ENCODE measurements around the gene FSIP2. TPM values are rescaled to one million over a fixed set of nuclear protein-coding genes. Genes with fewer than 3 reads are reported as not detected.

The FSIP2 gene
- total and polyA plus RNA-seq, 2 of the 13 experiments (the other 11 are each of a cell fraction or from before 2014, with no cell fraction given): 0.01 to 0.07 TPM

- TF ChIP-seq ZNF605 (CRISPR knock-in tag; IDR thresholded peaks at IDR 0.05) (no peak), MIER3 (CRISPR knock-in tag; IDR thresholded peaks at IDR 0.05; ENCODE audit: borderline replicate concordance) (no peak)
- no peak for ATAC-seq
- H3K36me3 ChIP-seq (replicated peaks in 1 of 2; ENCODE audit: control insufficient read depth in 1 of 2, insufficient read depth in 2 of 2, low read length in 2 of 2): no peaks in the 10 kb centered on the region
- BruUV-seq (replicated peaks): no TSS peak
- ChIA-PET POLR2A (no interaction called here), CTCF (ENCODE audit: low intra/inter-chr PET ratio, low total read pairs) (no interaction called here)
- H3K9me3 ChIP-seq (ENCODE audit: low read length): no peaks in the 10 kb centered on the region
- no peaks in the 10 kb centered on the region for H3K27me3 ChIP-seq (ENCODE audit: control insufficient read depth in 1 of 2, insufficient read depth in 2 of 2, low read length in 2 of 2)
- intact Hi-C loops (cut with micrococcal nuclease; ENCODE audit: unreplicated experiment) (no loop called here), in situ Hi-C loops (cut with HindIII; ENCODE audit: extremely low pct_ligation_motif_present, low pct_unique_long_range_greater_than_20kb) (no loop called here)
- peaks cover 10% of the 10 kb centered on the region for H3K4me1 ChIP-seq (ENCODE audit: insufficient read depth, low read length)
- no peaks in the 10 kb centered on the region for H3K79me2 ChIP-seq (ENCODE audit: insufficient read depth, low read length)
- H4K20me1 ChIP-seq (ENCODE audit: insufficient read depth, low read length): no peaks in the 10 kb centered on the region
- FAIRE-seq: no peak
- H3K9ac ChIP-seq (ENCODE audit: insufficient read depth, low read depth, low read length): no peak overlapping the region
- no peak overlapping the region for H2AFZ ChIP-seq (ENCODE audit: low read length)
- no peak for DNase-seq (ENCODE audit: low spot score)
- no peak overlapping the region for H3K4me3 ChIP-seq (replicated peaks in 1 of 3; ENCODE audit: insufficient read depth in 1 of 3, low read depth in 2 of 3, low read length in 3 of 3)
- H3K27ac ChIP-seq (ENCODE audit: extremely low read length, insufficient read depth, low read length): no peak overlapping the region
- no peak overlapping the region for H3K4me2 ChIP-seq (ENCODE audit: low read depth, low read length)
Measured at GRCh38 chr2:185785156-185785555, 46.6 kb downstream of the FSIP2 start.

GRCh38 chr2:185785851-185786473 lies 47.4 kb downstream of the FSIP2 start:
- in situ Hi-C loops (cut with HindIII; ENCODE audit: extremely low pct_ligation_motif_present, low pct_unique_long_range_greater_than_20kb): no loop called here
- ChIA-PET POLR2A (no interaction called here), CTCF (ENCODE audit: low intra/inter-chr PET ratio, low total read pairs) (no interaction called here)
- WGBS (ENCODE audit: low lambda C conversion rate): 66% methylated on average over 2 of the region's 2 CpGs
- H3K4me3 ChIP-seq (replicated peaks in 1 of 3; ENCODE audit: insufficient read depth in 1 of 3, low read depth in 2 of 3, low read length in 3 of 3): no peak overlapping the region
- no peak overlapping the region for H3K4me2 ChIP-seq (ENCODE audit: low read depth, low read length)
- BruUV-seq (replicated peaks): no TSS peak
- no peaks in the 10 kb centered on the region for H3K36me3 ChIP-seq (replicated peaks in 1 of 2; ENCODE audit: control insufficient read depth in 1 of 2, insufficient read depth in 2 of 2, low read length in 2 of 2)
- H3K27me3 ChIP-seq (ENCODE audit: control insufficient read depth in 1 of 2, insufficient read depth in 2 of 2, low read length in 2 of 2): no peaks in the 10 kb centered on the region
- H2AFZ ChIP-seq (ENCODE audit: low read length): no peak overlapping the region
- ATAC-seq (no peak), FAIRE-seq (no peak), DNase-seq (ENCODE audit: low spot score) (no peak)
- intact Hi-C loops (cut with micrococcal nuclease; ENCODE audit: unreplicated experiment): no loop called here
- H3K9me3 ChIP-seq (ENCODE audit: low read length): no peaks in the 10 kb centered on the region
- H4K20me1 ChIP-seq (ENCODE audit: insufficient read depth, low read length): no peaks in the 10 kb centered on the region
- H3K27ac ChIP-seq (ENCODE audit: extremely low read length, insufficient read depth, low read length): no peak overlapping the region
- no peaks in the 10 kb centered on the region for H3K79me2 ChIP-seq (ENCODE audit: insufficient read depth, low read length)
- H3K9ac ChIP-seq (ENCODE audit: insufficient read depth, low read depth, low read length): no peak overlapping the region
- peaks cover 10% of the 10 kb centered on the region for H3K4me1 ChIP-seq (ENCODE audit: insufficient read depth, low read length)
- no peak for TF ChIP-seq STAT6 (CRISPR knock-in tag; IDR thresholded peaks at IDR 0.05; ENCODE audit: borderline replicate concordance)
- TF ChIP-seq HNF1B (CRISPR knock-in tag; IDR thresholded peaks at IDR 0.05): no peak
- no peak for TF ChIP-seq NAIF1 (CRISPR knock-in tag; IDR thresholded peaks at IDR 0.05; ENCODE audit: borderline replicate concordance)
- no peak for TF ChIP-seq MLXIP (CRISPR knock-in tag; IDR thresholded peaks at IDR 0.05; ENCODE audit: borderline replicate concordance)
- no peak for TF ChIP-seq ZNF674 (CRISPR knock-in tag; IDR thresholded peaks at IDR 0.05; ENCODE audit: low read depth)
- no peak for TF ChIP-seq MIER2 (CRISPR knock-in tag; IDR thresholded peaks at IDR 0.05)
- TF ChIP-seq MAF1 (CRISPR knock-in tag; IDR thresholded peaks at IDR 0.05; ENCODE audit: borderline replicate concordance): no peak
- TF ChIP-seq ZBTB3 (CRISPR knock-in tag; IDR thresholded peaks at IDR 0.05; ENCODE audit: borderline replicate concordance, low read depth): no peak
- no peak for TF ChIP-seq SCMH1 (CRISPR knock-in tag; IDR thresholded peaks at IDR 0.05; ENCODE audit: borderline replicate concordance)
